Measurements from ENCODE around the gene SFI1. TPM values are rescaled to one million over a fixed set of nuclear protein-coding genes. Genes with fewer than 3 reads are reported as not detected.
A peak's percentile ranks its signal among the peaks of the same experiment; 100 is the strongest.

The SFI1 gene
- total RNA-seq, 4 donors from 2014 or later, result 10.2 to 44.1 (median 33.3) TPM

DNA sequence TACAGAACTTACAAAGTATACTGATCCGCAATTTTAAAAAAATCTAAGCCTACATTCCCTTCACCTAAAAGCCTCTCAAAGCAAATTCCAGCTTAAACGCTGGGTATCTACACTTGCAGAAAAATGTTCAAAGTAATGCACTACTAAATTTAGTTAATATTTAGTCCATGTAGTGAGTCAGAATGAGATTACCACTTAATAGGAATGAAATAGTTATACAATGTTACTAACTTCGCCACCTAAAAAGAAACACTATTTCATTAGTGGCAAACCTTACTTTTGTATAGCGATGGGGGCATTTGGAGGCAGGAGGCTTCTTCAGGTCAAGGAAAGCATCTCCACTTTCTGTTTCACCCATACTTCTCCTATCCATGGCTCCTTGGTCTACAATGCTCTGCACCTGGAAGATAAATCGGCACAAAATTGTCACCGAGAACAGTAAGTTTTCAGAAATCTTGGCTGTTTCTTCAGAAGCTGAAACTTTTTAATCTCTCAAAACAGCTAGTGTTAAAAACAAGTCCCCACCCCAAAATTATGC is 7.9 kb upstream of the SFI1 start:
- intact Hi-C loops (cut with DNase I; ENCODE audit: low total_unique reads), result no loop called here
- H3K9me3 ChIP-seq, result no peaks in the 10 kb centered on the region
- no peaks in the 10 kb centered on the region for H3K36me3 ChIP-seq
- peak overlapping the region in 1 of 2 donors; percentile 91 for H3K27ac ChIP-seq
- H3K4me3 ChIP-seq, result peak overlapping the region; percentile 70 to 94
- H3K27me3 ChIP-seq, result no peaks in the 10 kb centered on the region
- H3K4me1 ChIP-seq, result peaks cover 0 to 3% of the 10 kb centered on the region in 2 donors
- no peak for DNase-seq
- TF ChIP-seq, protein P1, sequence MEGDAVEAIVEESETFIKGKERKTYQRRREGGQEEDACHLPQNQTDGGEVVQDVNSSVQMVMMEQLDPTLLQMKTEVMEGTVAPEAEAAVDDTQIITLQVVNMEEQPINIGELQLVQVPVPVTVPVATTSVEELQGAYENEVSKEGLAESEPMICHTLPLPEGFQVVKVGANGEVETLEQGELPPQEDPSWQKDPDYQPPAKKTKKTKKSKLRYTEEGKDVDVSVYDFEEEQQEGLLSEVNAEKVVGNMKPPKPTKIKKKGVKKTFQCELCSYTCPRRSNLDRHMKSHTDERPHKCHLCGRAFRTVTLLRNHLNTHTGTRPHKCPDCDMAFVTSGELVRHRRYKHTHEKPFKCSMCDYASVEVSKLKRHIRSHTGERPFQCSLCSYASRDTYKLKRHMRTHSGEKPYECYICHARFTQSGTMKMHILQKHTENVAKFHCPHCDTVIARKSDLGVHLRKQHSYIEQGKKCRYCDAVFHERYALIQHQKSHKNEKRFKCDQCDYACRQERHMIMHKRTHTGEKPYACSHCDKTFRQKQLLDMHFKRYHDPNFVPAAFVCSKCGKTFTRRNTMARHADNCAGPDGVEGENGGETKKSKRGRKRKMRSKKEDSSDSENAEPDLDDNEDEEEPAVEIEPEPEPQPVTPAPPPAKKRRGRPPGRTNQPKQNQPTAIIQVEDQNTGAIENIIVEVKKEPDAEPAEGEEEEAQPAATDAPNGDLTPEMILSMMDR (IDR thresholded peaks at IDR 0.05), result no peak
- TF ChIP-seq POLR2A (IDR thresholded peaks at IDR 0.05), result no peak

DNA sequence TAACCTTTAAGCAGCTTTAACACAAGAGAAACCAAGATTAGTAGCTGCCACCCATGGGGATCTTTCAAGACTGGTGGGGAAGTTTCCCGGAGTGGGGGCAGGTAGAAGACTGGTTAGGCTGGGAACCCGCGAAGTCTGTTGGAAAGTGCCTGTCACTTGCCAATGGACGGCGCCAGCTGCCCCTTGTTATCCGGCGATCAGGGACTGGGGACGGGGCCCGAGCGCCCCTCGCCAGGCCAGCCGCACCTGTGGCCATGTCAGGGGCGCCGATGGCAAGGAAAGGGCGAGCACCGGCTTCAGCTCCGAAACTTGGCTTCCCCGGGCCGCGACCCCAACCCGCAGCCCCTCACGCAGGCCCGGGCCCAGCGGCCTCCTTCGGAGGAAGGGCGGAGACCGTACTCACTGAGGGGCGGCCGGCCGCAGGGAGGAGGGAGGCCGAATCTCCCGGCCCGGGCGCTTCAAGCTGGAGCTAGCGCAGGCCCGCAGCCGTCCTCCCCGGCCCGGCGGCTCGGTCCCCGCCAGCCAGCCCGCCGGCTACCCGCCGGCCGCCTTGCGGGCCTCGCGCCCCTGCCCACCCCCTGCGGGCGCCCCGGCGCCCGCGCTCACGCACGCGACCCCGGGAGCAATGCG is 7.2 kb upstream of the SFI1 start:
- intact Hi-C loops (cut with DNase I; ENCODE audit: low total_unique reads), result no loop called here
- peak; percentile 21 to 22 for DNase-seq
- H3K27me3 ChIP-seq, result no peaks in the 10 kb centered on the region
- peak overlapping the region; percentile 91 to 95 for H3K27ac ChIP-seq
- H3K4me3 ChIP-seq, result peak overlapping the region; percentile 70 to 94
- H3K9me3 ChIP-seq, result no peaks in the 10 kb centered on the region
- TF ChIP-seq POLR2A (IDR thresholded peaks at IDR 0.05), result no peak
- TF ChIP-seq, protein P1 (IDR thresholded peaks at IDR 0.05), result no peak
- no peaks in the 10 kb centered on the region for H3K36me3 ChIP-seq
- H3K4me1 ChIP-seq, result peaks cover 0 to 3% of the 10 kb centered on the region in 2 donors

DNA sequence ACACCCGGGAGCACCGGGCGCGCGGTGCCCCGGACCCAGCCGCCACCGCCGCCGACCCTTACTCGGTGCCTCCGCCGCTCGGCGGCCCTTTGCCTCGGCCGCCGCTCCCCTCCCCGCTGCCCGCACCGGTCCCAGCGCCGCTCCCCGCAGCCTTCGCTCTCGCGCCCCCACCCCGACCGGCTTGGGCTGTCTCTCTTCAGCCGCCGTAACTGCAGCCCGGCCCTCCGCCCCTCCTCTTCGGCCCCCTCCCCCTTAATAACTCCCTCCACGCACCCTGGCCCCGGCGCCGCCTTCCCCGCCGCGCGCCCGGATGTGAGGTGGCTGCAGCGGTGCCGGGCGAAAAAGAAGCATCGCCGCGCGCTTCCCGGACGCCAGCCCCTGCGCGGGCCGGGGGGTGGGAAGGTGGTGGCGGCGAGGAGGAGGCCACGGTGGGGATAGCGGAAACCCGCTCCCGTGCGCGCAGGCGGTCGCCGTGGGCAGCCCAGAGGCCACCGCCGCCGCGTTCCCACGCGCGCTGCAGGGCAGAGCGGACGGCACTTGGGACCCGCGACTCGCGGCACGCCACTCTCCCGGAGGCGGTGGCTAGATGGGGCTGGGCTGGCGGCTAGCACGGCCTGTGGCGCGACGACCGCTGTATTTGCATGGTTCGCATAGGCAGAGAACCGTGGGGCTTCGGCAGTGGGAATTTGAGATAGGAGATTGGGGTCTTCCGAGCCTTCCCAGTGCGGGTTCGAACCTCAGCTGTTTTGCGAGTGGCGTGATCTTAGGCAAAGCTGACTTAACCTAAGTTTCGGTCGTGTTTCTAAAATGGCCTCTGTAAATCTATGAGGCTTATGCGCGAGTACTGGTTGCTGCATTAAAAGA is 6.5 kb upstream of the SFI1 start, which contains the start of gene EIF4ENIF1:
TSS of gene EIF4ENIF1 (minus strand) at position 211 of the 864 bp plus-strand sequence. CDS start 1,124 bp downstream, outside the sequence.
- TF ChIP-seq POLR2A (IDR thresholded peaks at IDR 0.05), result peak in 1 of 2 donors; percentile 67
- TF ChIP-seq, protein P1 (IDR thresholded peaks at IDR 0.05), result peak in 2 of 4 experiments; percentile 25 to 38
- intact Hi-C loops (cut with DNase I; ENCODE audit: low total_unique reads), result no loop called here
- peak; percentile 84 to 85 for DNase-seq
- no peaks in the 10 kb centered on the region for H3K36me3 ChIP-seq
- no peaks in the 10 kb centered on the region for H3K9me3 ChIP-seq
- peak within 1 kb of the TSS; percentile 70 to 94 for H3K4me3 ChIP-seq
- H3K27ac ChIP-seq, result peak within 1 kb of the TSS; percentile 91 to 95
- H3K27me3 ChIP-seq, result no peaks in the 10 kb centered on the region
- H3K4me1 ChIP-seq, result peaks cover 0 to 3% of the 10 kb centered on the region in 2 donors

DNA sequence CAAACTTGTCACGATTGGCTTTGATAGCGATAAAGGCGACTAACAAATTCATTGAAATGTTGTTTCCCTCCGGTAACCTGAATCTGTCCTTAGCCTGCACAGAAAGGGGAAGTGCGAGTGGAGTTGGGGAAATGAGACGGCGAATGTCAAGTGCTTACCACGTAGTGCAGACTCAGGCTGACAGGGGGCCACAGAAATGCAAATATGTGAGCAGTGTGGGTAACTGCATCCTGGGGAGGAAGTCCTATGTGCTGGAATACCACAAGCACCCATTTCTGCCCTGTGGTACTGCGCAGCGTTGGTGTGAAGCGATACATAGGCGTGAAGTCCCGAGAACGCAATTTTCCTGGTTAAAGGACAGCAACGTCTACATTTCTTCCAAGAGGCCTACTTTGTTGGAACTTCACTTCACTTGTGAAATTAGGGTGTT is 5.8 kb upstream of the SFI1 start:
- peaks cover 0 to 3% of the 10 kb centered on the region in 2 donors for H3K4me1 ChIP-seq
- peak overlapping the region; percentile 91 to 95 for H3K27ac ChIP-seq
- H3K27me3 ChIP-seq, result no peaks in the 10 kb centered on the region
- peak in 1 of 2 donors; percentile 23 for DNase-seq
- intact Hi-C loops (cut with DNase I; ENCODE audit: low total_unique reads), result no loop called here
- no peaks in the 10 kb centered on the region for H3K9me3 ChIP-seq
- TF ChIP-seq POLR2A (IDR thresholded peaks at IDR 0.05), result no peak
- TF ChIP-seq, protein P1 (IDR thresholded peaks at IDR 0.05), result no peak
- H3K36me3 ChIP-seq, result no peaks in the 10 kb centered on the region
- peak overlapping the region; percentile 70 to 94 for H3K4me3 ChIP-seq
